Loucy (cell line): ENCODE results near the gene AFF3.

Experiments
- H2AFZ ChIP-seq: fragments of 200-600 bp; sonication (generic); 2 replicates; pipeline ENCODE4 v1.6.0; 2016; ENCODE audit warnings: antibody characterized with exemption, mild to moderate bottlenecking, low read length, moderate library complexity
- H3F3A ChIP-seq: fragments of 200-600 bp; 2 replicates; pipeline ENCODE4 v1.6.0; 2016; ENCODE audit warnings: antibody characterized with exemption, low read depth, mild to moderate bottlenecking
- H3K27me3 ChIP-seq: fragments of 200-600 bp; sonication (generic); 2 replicates; pipeline ENCODE4 v1.6.1; 2014; ENCODE audit warnings: low read length, mild to moderate bottlenecking; ENCODE audit not compliant: insufficient read depth, poor library complexity, severe bottlenecking
- H3K36me3 ChIP-seq: fragments of 200-600 bp; sonication (generic); 2 replicates; pipeline ENCODE4 v1.6.1; 2016; ENCODE audit warnings: low read length; ENCODE audit not compliant: insufficient read depth
- H3K4me1 ChIP-seq: fragments of 200-600 bp; sonication (generic); 2 replicates; pipeline ENCODE4 v1.5.1; 2014; ENCODE audit warnings: low read length, mild to moderate bottlenecking; ENCODE audit not compliant: insufficient read depth, poor library complexity, severe bottlenecking
- H3K4me2 ChIP-seq: fragments of 200-600 bp; sonication (generic); 2 replicates; pipeline ENCODE4 v1.6.0; 2014; ENCODE audit warnings: antibody characterized with exemption, low read length, low read depth, mild to moderate bottlenecking; ENCODE audit not compliant: poor library complexity, severe bottlenecking
- H3K4me3 ChIP-seq: fragments of 200-600 bp; sonication (generic); 2 replicates; pipeline ENCODE4 v1.5.1; 2014; ENCODE audit warnings: low read length, mild to moderate bottlenecking, mixed read lengths; ENCODE audit not compliant: poor library complexity, severe bottlenecking
- H3K79me2 ChIP-seq: fragments of 200-600 bp; sonication (generic); 2 replicates; pipeline ENCODE4 v1.6.1; 2014; ENCODE audit warnings: low read length; ENCODE audit not compliant: insufficient read depth
- H3K9ac ChIP-seq: fragments of 200-600 bp; sonication (generic); 2 replicates; pipeline ENCODE4 v1.6.0; 2014; ENCODE audit warnings: mild to moderate bottlenecking, low read depth, low read length, moderate library complexity; ENCODE audit not compliant: poor library complexity, severe bottlenecking
- H3K9me2 ChIP-seq: fragments of 200-600 bp; sonication (generic); replicated peaks from 2 replicates; pipeline ENCODE4 v1.6.1; 2016; ENCODE audit warnings: low read depth, low read length, mixed read lengths
- H3K9me3 ChIP-seq: fragments of 200-600 bp; sonication (generic); 2 replicates; pipeline ENCODE4 v1.6.1; 2014; ENCODE audit warnings: mild to moderate bottlenecking, antibody characterized with exemption, low read length, low read depth; ENCODE audit not compliant: insufficient read depth
- H4K20me1 ChIP-seq: fragments of 200-600 bp; sonication (generic); 2 replicates; pipeline ENCODE4 v1.6.0; 2014; ENCODE audit warnings: antibody characterized with exemption, low read length, mild to moderate bottlenecking; ENCODE audit not compliant: insufficient read depth, poor library complexity, severe bottlenecking
- EZH2phosphoT487 ChIP-seq: fragments of 200-600 bp; IDR thresholded peaks from 2 replicates; pipeline ENCODE4 v1.6.1; 2018; ENCODE audit warnings: antibody characterized with exemption, mild to moderate bottlenecking, moderate library complexity, borderline replicate concordance
- TF ChIP-seq, protein P1 (sequence below): fragments of 200-600 bp; sonication (generic); conservative IDR thresholded peaks from 2 replicates; pipeline ENCODE4 v1.5.1; 2014; ENCODE audit warnings: mild to moderate bottlenecking, antibody characterized with exemption, low read length

Gene AFF3

GRCh38 chr2:100135415-100135814, 7.0 kb downstream of the AFF3 start:
- peaks cover 4% of the 10 kb centered on the region; the same call in 1 of the 2 replicates for H3F3A ChIP-seq
- H4K20me1 ChIP-seq, result no peaks in the 10 kb centered on the region
- peaks cover 15% of the 10 kb centered on the region for H3K79me2 ChIP-seq

DNA sequence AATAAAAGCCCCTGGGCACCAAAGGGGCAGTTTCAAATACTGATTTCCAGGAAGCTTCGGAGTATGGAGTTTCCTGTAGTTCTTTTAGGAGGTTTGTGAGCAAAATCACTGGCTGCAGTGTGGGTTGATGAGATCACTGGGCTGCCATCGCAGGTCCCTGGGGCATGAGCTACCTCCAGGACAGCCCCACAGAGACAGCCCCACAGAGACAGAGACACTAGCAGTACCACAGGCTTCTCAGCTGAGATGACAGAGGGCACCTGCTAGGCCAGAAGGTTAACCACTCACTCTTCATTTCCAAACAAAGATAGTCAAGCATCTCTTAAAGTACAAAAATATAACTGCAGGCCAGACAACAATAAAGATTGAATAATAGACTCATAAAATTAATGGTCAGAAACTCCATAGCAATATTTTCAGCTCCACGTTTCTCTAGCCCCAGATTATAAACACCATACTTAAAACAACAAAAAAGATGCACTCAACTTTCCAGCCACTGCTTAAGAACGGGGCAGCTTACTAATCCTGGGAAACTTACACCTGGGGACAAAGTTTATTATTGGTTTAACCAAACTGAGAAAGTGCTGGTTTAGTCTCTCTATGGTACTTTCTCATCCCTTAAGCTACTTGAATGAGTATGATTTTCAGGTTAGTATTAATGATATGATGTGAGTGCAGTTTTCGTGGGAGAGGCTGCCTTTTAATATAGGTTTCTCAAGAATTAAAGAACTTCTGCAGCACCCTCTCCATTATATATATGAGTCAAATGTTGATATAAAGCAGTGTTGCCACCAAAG, 11.6 kb downstream of the AFF3 start:
- Histone ChIP-seq H3K9ac (no peak overlapping the region), H3K4me1 (peaks cover 10% of the 10 kb centered on the region), H3K36me3 (no peaks in the 10 kb centered on the region), H3K4me3 (no peak overlapping the region), H3K27me3 (no peaks in the 10 kb centered on the region), H3K9me2 (no peaks in the 10 kb centered on the region), H3K4me2 (no peak overlapping the region), H4K20me1 (no peaks in the 10 kb centered on the region), H2AFZ (no peak overlapping the region), H3K9me3 (no peaks in the 10 kb centered on the region), H3F3A (no peaks in the 10 kb centered on the region), H3K79me2 (no peaks in the 10 kb centered on the region)
- TF ChIP-seq, protein P1, sequence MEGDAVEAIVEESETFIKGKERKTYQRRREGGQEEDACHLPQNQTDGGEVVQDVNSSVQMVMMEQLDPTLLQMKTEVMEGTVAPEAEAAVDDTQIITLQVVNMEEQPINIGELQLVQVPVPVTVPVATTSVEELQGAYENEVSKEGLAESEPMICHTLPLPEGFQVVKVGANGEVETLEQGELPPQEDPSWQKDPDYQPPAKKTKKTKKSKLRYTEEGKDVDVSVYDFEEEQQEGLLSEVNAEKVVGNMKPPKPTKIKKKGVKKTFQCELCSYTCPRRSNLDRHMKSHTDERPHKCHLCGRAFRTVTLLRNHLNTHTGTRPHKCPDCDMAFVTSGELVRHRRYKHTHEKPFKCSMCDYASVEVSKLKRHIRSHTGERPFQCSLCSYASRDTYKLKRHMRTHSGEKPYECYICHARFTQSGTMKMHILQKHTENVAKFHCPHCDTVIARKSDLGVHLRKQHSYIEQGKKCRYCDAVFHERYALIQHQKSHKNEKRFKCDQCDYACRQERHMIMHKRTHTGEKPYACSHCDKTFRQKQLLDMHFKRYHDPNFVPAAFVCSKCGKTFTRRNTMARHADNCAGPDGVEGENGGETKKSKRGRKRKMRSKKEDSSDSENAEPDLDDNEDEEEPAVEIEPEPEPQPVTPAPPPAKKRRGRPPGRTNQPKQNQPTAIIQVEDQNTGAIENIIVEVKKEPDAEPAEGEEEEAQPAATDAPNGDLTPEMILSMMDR, result no peak
- TF ChIP-seq EZH2phosphoT487, result no peak

More at GRCh38 chr2:100135415-100135814, 7.0 kb downstream of the AFF3 start:
- H3K9me3 ChIP-seq, result no peaks in the 10 kb centered on the region
- no peak overlapping the region for H3K9ac ChIP-seq
- H2AFZ ChIP-seq, result no peak overlapping the region
- H3K27me3 ChIP-seq, result no peaks in the 10 kb centered on the region
- no peak overlapping the region for H3K4me2 ChIP-seq
- peaks cover 55% of the 10 kb centered on the region for H3K4me1 ChIP-seq
- no peaks in the 10 kb centered on the region for H3K36me3 ChIP-seq
- no peaks in the 10 kb centered on the region for H3K9me2 ChIP-seq
- TF ChIP-seq, protein P1, result no peak
- TF ChIP-seq EZH2phosphoT487, result no peak
- H3K4me3 ChIP-seq, result no peak overlapping the region

GRCh38 chr2:100126897-100127401, 15.4 kb downstream of the AFF3 start:
- Histone ChIP-seq H3K9me2 (no peaks in the 10 kb centered on the region), H3K4me3 (no peak overlapping the region), H3K79me2 (no peaks in the 10 kb centered on the region), H4K20me1 (no peaks in the 10 kb centered on the region), H3K9ac (no peak overlapping the region), H3K4me2 (no peak overlapping the region), H3F3A (no peaks in the 10 kb centered on the region), H2AFZ (no peak overlapping the region), H3K27me3 (no peaks in the 10 kb centered on the region), H3K36me3 (no peaks in the 10 kb centered on the region), H3K4me1 (no peaks in the 10 kb centered on the region), H3K9me3 (0 out of 2 replicates have a peak, but pooled peaks cover 3% of the 10 kb centered on the region)
- no peak for TF ChIP-seq EZH2phosphoT487
- TF ChIP-seq, protein P1, result no peak
